ENCODE data around the gene DNAJC16. TPM values are rescaled to one million over a fixed set of nuclear protein-coding genes. Genes with fewer than 3 reads are reported as not detected.
A peak's percentile ranks its signal among the peaks of the same experiment; 100 is the strongest.

DNAJC16 gene
- total and polyA plus RNA-seq, 12 donors = 4.8 to 34.0 (median 19.9) TPM

GRCh38 chr1:15550573-15550972 lies 23.9 kb downstream of the DNAJC16 start:
- H3K4me3 ChIP-seq = no peak overlapping the region
- H3K4me1 ChIP-seq (replicated peaks in 1 of 2) = no peaks in the 10 kb centered on the region
- H3K9me3 ChIP-seq (replicated peaks in 1 of 3) = no peaks in the 10 kb centered on the region
- WGBS, 4 donors = 84 to 91% (median 88%) methylated on average over 6 of the region's 6 CpGs
- H3K27me3 ChIP-seq = no peaks in the 10 kb centered on the region
- H3K36me3 ChIP-seq (replicated peaks in 1 of 2) = peaks cover 0 to 44% of the 10 kb centered on the region in 2 donors
- intact Hi-C loops (cut with DNase I) = no loop called here
- TF ChIP-seq POLR2A (IDR thresholded peaks at IDR 0.05) (no peak), CTCF (IDR thresholded peaks at IDR 0.05) (no peak)
- no peak overlapping the region for H3K27ac ChIP-seq
- no peak for DNase-seq

- 92 to 95% (median 94%) methylated on average over 2 of the region's 2 CpGs for WGBS, 4 donors
- H3K27me3 ChIP-seq = no peaks in the 10 kb centered on the region
- peaks cover 0 to 29% of the 10 kb centered on the region in 2 donors for H3K36me3 ChIP-seq (replicated peaks in 1 of 2)
- TF ChIP-seq POLR2A (IDR thresholded peaks at IDR 0.05) = no peak
- TF ChIP-seq CTCF (IDR thresholded peaks at IDR 0.05) = no peak
- H3K27ac ChIP-seq = no peak overlapping the region
- intact Hi-C loops (cut with DNase I) = no loop called here
- no peak overlapping the region for H3K4me3 ChIP-seq
- no peaks in the 10 kb centered on the region for H3K9me3 ChIP-seq (replicated peaks in 1 of 3)
- DNase-seq = no peak
- H3K4me1 ChIP-seq (replicated peaks in 1 of 2) = no peaks in the 10 kb centered on the region
Measured at GRCh38 chr1:15557008-15557407, 30.4 kb downstream of the DNAJC16 start.

GRCh38 chr1:15557594-15557993 lies 30.9 kb downstream of the DNAJC16 start:
- Histone ChIP-seq H3K4me3 (no peak overlapping the region), H3K27ac (no peak overlapping the region), H3K27me3 (no peaks in the 10 kb centered on the region), H3K36me3 (replicated peaks in 1 of 2) (peaks cover 0 to 35% of the 10 kb centered on the region in 2 donors), H3K9me3 (replicated peaks in 1 of 3) (no peaks in the 10 kb centered on the region), H3K4me1 (replicated peaks in 1 of 2) (no peaks in the 10 kb centered on the region)
- peak in 1 of 7 donors; percentile 33 for DNase-seq
- TF ChIP-seq CTCF (IDR thresholded peaks at IDR 0.05) (no peak), POLR2A (IDR thresholded peaks at IDR 0.05) (no peak)
- 77 to 85% (median 79%) methylated on average over 2 of the region's 2 CpGs for WGBS, 4 donors
- intact Hi-C loops (cut with DNase I) = no loop called here

GRCh38 chr1:15558516-15558915 lies 31.9 kb downstream of the DNAJC16 start:
- no peak overlapping the region for H3K4me3 ChIP-seq
- no peaks in the 10 kb centered on the region for H3K27me3 ChIP-seq
- intact Hi-C loops (cut with DNase I) = no loop called here
- DNase-seq = no peak
- no peak overlapping the region for H3K27ac ChIP-seq
- WGBS, 4 donors = 91 to 97% (median 94%) methylated on average over 4 of the region's 4 CpGs
- H3K9me3 ChIP-seq (replicated peaks in 1 of 3) = no peaks in the 10 kb centered on the region
- H3K36me3 ChIP-seq (replicated peaks in 1 of 2) = peaks cover 0 to 44% of the 10 kb centered on the region in 2 donors
- TF ChIP-seq POLR2A (IDR thresholded peaks at IDR 0.05) (no peak), CTCF (IDR thresholded peaks at IDR 0.05) (no peak)
- no peaks in the 10 kb centered on the region for H3K4me1 ChIP-seq (replicated peaks in 1 of 2)
